Measurements from ENCODE around the gene RCAN3.

DNA sequence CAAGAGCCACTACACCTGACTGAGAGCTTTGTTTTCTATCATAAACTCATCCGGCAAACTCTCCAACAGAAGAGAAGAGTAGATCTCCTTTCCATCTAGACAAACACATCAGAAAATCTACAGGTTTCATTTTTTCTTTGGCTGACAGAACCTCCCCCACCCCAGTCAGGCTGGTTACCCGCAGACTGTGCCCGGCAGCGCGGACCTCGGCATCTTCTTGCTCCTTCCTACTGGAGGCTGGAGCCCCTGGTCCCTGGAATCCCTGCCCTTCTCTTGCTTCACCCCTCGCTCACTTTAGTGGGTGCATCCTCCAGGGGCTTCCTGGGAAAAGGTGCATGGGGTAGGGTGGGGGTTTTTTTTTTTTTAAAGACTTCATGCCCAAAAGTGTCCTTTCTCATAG lies 76.2 kb downstream of the RCAN3 start:
- TF ChIP-seq, protein P1, sequence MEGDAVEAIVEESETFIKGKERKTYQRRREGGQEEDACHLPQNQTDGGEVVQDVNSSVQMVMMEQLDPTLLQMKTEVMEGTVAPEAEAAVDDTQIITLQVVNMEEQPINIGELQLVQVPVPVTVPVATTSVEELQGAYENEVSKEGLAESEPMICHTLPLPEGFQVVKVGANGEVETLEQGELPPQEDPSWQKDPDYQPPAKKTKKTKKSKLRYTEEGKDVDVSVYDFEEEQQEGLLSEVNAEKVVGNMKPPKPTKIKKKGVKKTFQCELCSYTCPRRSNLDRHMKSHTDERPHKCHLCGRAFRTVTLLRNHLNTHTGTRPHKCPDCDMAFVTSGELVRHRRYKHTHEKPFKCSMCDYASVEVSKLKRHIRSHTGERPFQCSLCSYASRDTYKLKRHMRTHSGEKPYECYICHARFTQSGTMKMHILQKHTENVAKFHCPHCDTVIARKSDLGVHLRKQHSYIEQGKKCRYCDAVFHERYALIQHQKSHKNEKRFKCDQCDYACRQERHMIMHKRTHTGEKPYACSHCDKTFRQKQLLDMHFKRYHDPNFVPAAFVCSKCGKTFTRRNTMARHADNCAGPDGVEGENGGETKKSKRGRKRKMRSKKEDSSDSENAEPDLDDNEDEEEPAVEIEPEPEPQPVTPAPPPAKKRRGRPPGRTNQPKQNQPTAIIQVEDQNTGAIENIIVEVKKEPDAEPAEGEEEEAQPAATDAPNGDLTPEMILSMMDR (IDR thresholded peaks at IDR 0.05): no peak
- no peak for TF ChIP-seq POLR2A (IDR thresholded peaks at IDR 0.05)

All from sigmoid colon (tissue), 3 donors.